GM18502 (cell line): ENCODE results near the gene DUSP2.
"Not testable (repeated sequence)": the region's sequence is repeated elsewhere in the genome, so short reads cannot be mapped to it uniquely, and the experiment has no call there.

Experiments
- ATAC-seq: cut with Tn5 transposase; IDR thresholded peaks from one replicate; pipeline ENCODE4 v1.9.1; 2021; ENCODE audit warnings: mild to moderate bottlenecking; ENCODE audit not compliant: unreplicated experiment, poor library complexity

The DUSP2 gene

GRCh38 chr2:96148410-96149217 lies 3.4 kb upstream of the DUSP2 start:
- peak; percentile 49 for ATAC-seq

- ATAC-seq, result no peak
Measured at GRCh38 chr2:96147593-96148201, 2.5 kb upstream of the DUSP2 start.

GRCh38 chr2:96146881-96147592 lies 1.8 kb upstream of the DUSP2 start:
- no peak for ATAC-seq

GRCh38 chr2:96146153-96146880 lies 1.1 kb upstream of the DUSP2 start:
- peak; percentile 35 for ATAC-seq

- ATAC-seq, result peak; percentile 0
Measured at GRCh38 chr2:96145848-96146152, 560 bp upstream of the DUSP2 start.

GRCh38 chr2:96144481-96145035 lies 682 bp downstream of the DUSP2 start:
- ATAC-seq, result no peak

GRCh38 chr2:96143848-96144480 lies 1.3 kb downstream of the DUSP2 start:
- no peak for ATAC-seq

- ATAC-seq, result no peak
Measured at GRCh38 chr2:96143231-96143847, 1.9 kb downstream of the DUSP2 start.

- ATAC-seq, result no peak
Measured at GRCh38 chr2:96142217-96143113, 2.8 kb downstream of the DUSP2 start.

GRCh38 chr2:96141624-96141967 lies 3.6 kb downstream of the DUSP2 start:
- not testable (repeated sequence) for ATAC-seq

GRCh38 chr2:96140941-96141623 lies 4.2 kb downstream of the DUSP2 start:
- no peak for ATAC-seq

- no peak for ATAC-seq
Measured at GRCh38 chr2:96139181-96139758, 6.0 kb downstream of the DUSP2 start.

GRCh38 chr2:96138179-96139145 lies 6.8 kb downstream of the DUSP2 start, which contains the start of gene ASTL:
Gene ASTL, minus strand, starts transcription at chr2:96138502. Its CDS starts 66 bp downstream, at chr2:96138436.
- ATAC-seq, result no peak

GRCh38 chr2:96137321-96138178 lies 7.7 kb downstream of the DUSP2 start:
- ATAC-seq, result no peak

- no peak for ATAC-seq
Measured at GRCh38 chr2:96136129-96136720, 9.0 kb downstream of the DUSP2 start.
